GM18858 (cell line): ENCODE data around the gene CXCR6.
"Not testable (repeated sequence)": the region's sequence is repeated elsewhere in the genome, so short reads cannot be mapped to it uniquely, and the experiment has no call there.

Source experiments
- ATAC-seq: cut with Tn5 transposase; IDR thresholded peaks from one replicate; pipeline ENCODE4 v1.9.1; 2021; ENCODE audit not compliant: unreplicated experiment

The CXCR6 gene

GRCh38 chr3:45986303-45986982 lies 43.2 kb downstream of the CXCR6 start:
- ATAC-seq = no peak

GRCh38 chr3:45987368-45988291 lies 44.4 kb downstream of the CXCR6 start:
- no peak for ATAC-seq

GRCh38 chr3:45988362-45988761 lies 45.1 kb downstream of the CXCR6 start:
- no peak for ATAC-seq

GRCh38 chr3:45988804-45989203 lies 45.5 kb downstream of the CXCR6 start:
- ATAC-seq = no peak

GRCh38 chr3:45990181-45990580 lies 46.9 kb downstream of the CXCR6 start:
- no peak for ATAC-seq

- no peak for ATAC-seq
Measured at GRCh38 chr3:45991341-45991740, 48.1 kb downstream of the CXCR6 start.

- no peak for ATAC-seq
Measured at GRCh38 chr3:45992133-45992729, 49.0 kb downstream of the CXCR6 start.

- no peak for ATAC-seq
Measured at GRCh38 chr3:45992821-45993221, 49.6 kb downstream of the CXCR6 start.

GRCh38 chr3:45993421-45994027 lies 50.3 kb downstream of the CXCR6 start:
- no peak for ATAC-seq

GRCh38 chr3:45994419-45995235 lies 51.4 kb downstream of the CXCR6 start:
- ATAC-seq = no peak

GRCh38 chr3:45995236-45996192 lies 52.2 kb downstream of the CXCR6 start, which contains the start of gene FYCO1:
Gene FYCO1 (minus strand): TSS chr3:45995824. CDS start chr3:45984910, 10,914 bp downstream.
- ATAC-seq = peak; percentile 70

GRCh38 chr3:45997499-45997898 lies 54.2 kb downstream of the CXCR6 start:
- not testable (repeated sequence) for ATAC-seq

GRCh38 chr3:45997942-45998341 lies 54.7 kb downstream of the CXCR6 start:
- no peak for ATAC-seq
